Measurements from ENCODE around the gene GLB1L3. TPM values are rescaled to one million over a fixed set of nuclear protein-coding genes. Genes with fewer than 3 reads are reported as not detected.

Gene GLB1L3
- total RNA-seq, 4 donors from 2014 or later = 7.5 to 18.5 (median 8.9) TPM

- 54 to 57% methylated on average over 18 of the region's 18 CpGs for WGBS, 2 donors
Observed at GRCh38 chr11:134272381-134273316, 3.5 kb upstream of the GLB1L3 start.

GRCh38 chr11:134273317-134273712 lies 2.9 kb upstream of the GLB1L3 start:
- intact Hi-C loops (cut with DNase I; ENCODE audit: low total_unique reads) = no loop called here
- no peak for DNase-seq (ENCODE audit: low spot score in 2 of 2)
- 66 to 71% methylated on average over 3 of the region's 3 CpGs for WGBS, 2 donors
- no peak overlapping the region for H3K4me3 ChIP-seq (ENCODE audit: low read depth, poor library complexity, severe bottlenecking)
- no peak for TF ChIP-seq POLR2A (IDR thresholded peaks at IDR 0.05)
- TF ChIP-seq CTCF (IDR thresholded peaks at IDR 0.05) = no peak

More at GRCh38 chr11:134272381-134273316, 3.5 kb upstream of the GLB1L3 start:
- intact Hi-C loops (cut with DNase I; ENCODE audit: low total_unique reads) = no loop called here
- DNase-seq (ENCODE audit: low spot score in 2 of 2) = peak in 1 of 2 donors; percentile 62
- TF ChIP-seq POLR2A (IDR thresholded peaks at IDR 0.05) = no peak
- no peak for TF ChIP-seq CTCF (IDR thresholded peaks at IDR 0.05)
- no peak overlapping the region for H3K4me3 ChIP-seq (ENCODE audit: low read depth, poor library complexity, severe bottlenecking)

DNA sequence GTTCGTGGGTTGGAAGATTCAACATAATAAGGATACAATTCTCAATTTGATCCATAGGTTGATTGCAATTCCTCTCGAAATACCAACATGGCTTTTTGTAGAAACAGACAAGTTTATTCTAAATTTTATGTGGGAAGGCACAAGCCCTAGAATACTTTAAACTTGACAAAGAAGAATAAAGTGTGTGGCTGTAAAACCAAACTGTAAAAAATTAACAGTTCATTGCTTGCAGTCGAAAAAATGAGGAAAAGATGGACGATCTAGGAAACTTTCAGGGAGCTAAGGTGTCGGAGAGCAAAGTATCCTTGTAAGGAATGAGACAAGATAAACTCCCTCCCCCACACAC lies 1.0 kb upstream of the GLB1L3 start:
- 27% methylated on average over 5 of the region's 5 CpGs for WGBS, 2 donors
- no peak overlapping the region for H3K4me3 ChIP-seq (ENCODE audit: low read depth, poor library complexity, severe bottlenecking)
- no peak for TF ChIP-seq CTCF (IDR thresholded peaks at IDR 0.05)
- no peak for TF ChIP-seq POLR2A (IDR thresholded peaks at IDR 0.05)

GRCh38 chr11:134276396-134277182 lies 410 bp downstream of the GLB1L3 start:
- WGBS, 2 donors = 1 to 5% methylated on average over 26 to 32 of the region's 88 CpGs
- DNase-seq (ENCODE audit: low spot score in 2 of 2) = peak in 1 of 2 donors; percentile 79
- no peak for TF ChIP-seq POLR2A (IDR thresholded peaks at IDR 0.05)
- no peak for TF ChIP-seq CTCF (IDR thresholded peaks at IDR 0.05)
- H3K4me3 ChIP-seq (ENCODE audit: low read depth, poor library complexity, severe bottlenecking) = peak overlapping the region; percentile 6
- intact Hi-C loops (cut with DNase I; ENCODE audit: low total_unique reads) = no loop called here

More for the DNA sequence above, 1.0 kb upstream of the GLB1L3 start:
- intact Hi-C loops (cut with DNase I; ENCODE audit: low total_unique reads) = no loop called here
- DNase-seq (ENCODE audit: low spot score in 2 of 2) = no peak

DNA sequence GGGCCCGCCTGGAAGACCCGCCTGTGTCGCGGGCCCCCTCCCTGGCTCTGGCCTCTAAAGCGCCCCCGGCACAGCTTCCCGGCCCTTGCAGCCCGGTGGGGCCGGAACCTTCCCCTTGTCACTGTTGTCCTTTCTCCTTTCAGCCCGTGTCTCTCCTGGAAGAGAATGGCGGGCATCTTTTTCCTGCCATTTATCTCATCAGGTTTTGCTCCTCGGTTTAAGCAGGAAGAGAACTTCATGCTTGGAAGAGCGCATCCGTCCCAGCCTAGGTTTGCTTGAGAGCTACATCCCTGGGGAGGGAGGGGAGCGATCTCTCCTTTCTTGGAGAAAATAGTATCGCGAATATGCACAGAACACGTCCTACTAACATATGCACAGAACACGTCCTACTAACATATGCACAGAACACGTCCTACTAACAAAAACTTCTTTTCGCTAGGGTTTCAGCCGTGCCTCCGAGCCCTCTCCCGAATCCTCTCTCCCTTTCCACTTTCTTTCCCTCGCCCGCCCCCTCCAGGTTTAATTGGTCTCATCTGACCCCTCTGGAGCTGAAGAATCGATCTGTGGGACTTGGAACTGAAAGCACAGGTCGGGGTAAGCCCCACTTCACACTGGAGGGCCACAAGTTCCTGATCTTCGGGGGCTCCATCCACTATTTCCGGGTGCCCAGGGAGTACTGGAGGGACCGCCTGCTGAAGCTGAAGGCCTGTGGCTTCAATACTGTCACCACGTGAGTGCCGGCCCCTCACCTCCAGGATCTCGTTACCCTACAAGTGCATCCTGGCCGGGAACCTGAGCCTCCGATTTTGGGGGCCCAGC lies 1.2 kb downstream of the GLB1L3 start:
- DNase-seq (ENCODE audit: low spot score in 2 of 2) = peak; percentile 10 to 67
- intact Hi-C loops (cut with DNase I; ENCODE audit: low total_unique reads) = no loop called here
- no peak for TF ChIP-seq CTCF (IDR thresholded peaks at IDR 0.05)
- TF ChIP-seq POLR2A (IDR thresholded peaks at IDR 0.05) = no peak
- WGBS, 2 donors = 35 to 37% methylated on average over 36 of the region's 36 CpGs
- H3K4me3 ChIP-seq (ENCODE audit: low read depth, poor library complexity, severe bottlenecking) = no peak overlapping the region

Data from lower leg skin (tissue), 4 donors.